ENCODE results near the gene RNF207. TPM values are rescaled to one million over a fixed set of nuclear protein-coding genes. Genes with fewer than 3 reads are reported as not detected.

RNF207 gene, protein sequence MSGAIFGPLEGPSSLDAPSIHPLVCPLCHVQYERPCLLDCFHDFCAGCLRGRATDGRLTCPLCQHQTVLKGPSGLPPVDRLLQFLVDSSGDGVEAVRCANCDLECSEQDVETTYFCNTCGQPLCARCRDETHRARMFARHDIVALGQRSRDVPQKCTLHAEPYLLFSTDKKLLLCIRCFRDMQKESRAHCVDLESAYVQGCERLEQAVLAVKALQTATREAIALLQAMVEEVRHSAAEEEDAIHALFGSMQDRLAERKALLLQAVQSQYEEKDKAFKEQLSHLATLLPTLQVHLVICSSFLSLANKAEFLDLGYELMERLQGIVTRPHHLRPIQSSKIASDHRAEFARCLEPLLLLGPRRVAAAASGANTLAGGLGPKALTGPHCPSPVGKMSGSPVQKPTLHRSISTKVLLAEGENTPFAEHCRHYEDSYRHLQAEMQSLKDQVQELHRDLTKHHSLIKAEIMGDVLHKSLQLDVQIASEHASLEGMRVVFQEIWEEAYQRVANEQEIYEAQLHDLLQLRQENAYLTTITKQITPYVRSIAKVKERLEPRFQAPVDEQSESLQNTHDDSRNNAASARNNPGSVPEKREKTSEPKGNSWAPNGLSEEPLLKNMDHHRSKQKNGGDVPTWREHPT
- total RNA-seq (2014; rRNA removed; shearing (Covaris generic)): 0.12 and 1.6 TPM in 2 replicates

DNA sequence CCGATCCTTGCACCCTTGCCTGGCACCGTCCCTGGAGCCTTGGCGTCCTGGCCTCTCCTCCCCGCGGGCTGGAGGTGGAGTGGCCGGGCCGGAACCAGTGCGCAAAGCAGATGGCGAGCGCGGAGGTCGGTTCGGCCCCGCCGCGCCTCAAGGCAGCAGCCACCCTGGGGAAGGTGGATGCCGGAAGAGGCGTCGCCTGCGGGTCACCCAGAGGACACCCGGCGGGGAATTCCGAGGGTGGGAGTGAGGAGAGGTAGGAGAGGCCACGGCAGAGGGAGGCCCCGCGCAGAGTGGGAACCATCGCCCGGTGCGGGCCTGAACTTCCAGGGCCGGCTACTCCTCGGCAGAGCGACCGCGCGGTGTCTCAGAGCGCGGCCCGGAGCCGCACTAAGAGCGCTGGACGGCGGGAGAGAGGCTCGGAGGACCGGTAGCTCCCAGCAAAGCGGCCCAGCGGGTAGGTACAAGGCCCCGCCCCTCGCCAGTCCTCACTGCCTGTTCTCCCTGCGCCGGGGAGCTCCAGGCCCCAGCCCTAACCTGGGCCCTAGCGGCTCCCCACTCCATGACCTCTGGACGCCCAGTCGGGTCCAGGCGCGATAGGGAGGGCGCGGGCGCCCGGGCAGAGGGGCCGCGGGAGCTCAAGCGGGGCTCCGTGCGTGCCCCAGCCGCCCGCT lies at the start of gene RNF207:
RNF207 (plus strand) TSS at position 271 of the 671 bp plus-strand sequence. CDS start 417 bp downstream, outside the sequence.
- DNase-seq (ENCODE audit: low spot score): no peak

DNA sequence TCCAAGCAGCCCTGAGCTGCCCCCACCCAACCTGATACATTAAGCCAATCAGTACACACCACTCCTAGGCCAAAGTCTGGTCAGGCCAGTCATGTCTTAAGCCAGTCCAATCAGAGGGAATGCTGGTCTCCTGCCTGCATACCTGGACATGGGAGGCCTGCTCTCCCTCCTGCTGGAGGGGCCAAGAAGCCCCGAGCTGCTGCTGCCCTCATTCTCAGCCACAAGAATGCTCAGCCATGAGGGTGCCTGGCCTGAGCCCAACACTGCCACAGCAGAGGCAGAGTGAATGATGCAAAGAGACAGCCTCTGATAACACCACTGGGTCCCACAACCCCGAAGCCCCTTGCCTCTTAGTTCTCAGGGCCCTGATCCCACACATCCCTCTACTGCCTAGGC lies 48.8 kb upstream of the RNF207 start:
- no peak for DNase-seq (ENCODE audit: low spot score)

DNA sequence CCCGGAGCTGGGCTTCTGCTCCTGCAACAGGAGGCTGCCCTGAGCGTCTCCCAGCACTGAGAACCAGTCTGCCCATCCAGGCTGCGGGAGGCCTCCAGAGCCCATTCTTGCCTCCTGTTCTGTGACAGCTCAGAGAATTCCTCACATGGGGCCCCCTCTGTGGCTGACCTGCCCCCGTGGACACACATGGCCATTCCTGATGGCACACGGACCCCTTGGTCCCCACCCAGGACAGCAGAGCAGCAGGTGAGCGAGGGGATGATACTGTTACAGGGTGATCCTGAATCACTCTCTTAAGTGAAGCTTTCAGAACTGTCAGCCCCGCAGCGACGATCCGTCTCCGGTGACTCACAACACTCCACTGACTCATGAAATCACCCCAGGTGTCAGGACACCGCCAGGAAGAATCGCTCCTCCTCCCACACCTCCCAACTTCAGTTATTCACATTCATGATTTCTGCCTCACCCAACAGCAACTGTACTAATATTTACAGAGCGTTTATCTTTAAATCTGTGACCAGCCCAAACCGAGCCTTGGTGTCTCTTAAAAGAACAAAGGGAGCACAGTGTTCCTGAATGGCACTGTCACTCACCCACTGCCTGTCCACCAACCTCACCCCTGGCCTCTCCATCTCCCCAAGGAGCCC lies 48.3 kb upstream of the RNF207 start:
- peak; percentile 27 for DNase-seq (ENCODE audit: low spot score)

DNA sequence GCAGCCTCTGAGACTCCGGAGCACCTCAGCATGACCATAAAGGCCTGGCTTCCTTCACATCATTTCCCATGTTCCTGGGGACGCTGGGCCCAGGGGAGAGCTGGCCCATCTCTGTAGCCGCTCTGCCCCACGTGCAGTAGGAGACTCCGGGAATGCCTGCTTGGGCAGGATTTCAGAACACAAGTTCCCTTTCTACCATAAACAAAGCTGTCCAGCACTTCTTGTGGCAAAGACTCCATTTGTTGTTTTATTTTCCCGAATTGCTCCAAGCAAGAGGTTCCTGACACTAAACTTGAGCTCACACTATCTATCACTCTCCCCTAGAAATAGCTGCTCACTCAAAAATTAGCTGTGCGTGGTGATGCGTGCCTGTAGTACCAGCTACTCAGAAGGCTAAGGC lies 47.7 kb upstream of the RNF207 start:
- no peak for DNase-seq (ENCODE audit: low spot score)

DNA sequence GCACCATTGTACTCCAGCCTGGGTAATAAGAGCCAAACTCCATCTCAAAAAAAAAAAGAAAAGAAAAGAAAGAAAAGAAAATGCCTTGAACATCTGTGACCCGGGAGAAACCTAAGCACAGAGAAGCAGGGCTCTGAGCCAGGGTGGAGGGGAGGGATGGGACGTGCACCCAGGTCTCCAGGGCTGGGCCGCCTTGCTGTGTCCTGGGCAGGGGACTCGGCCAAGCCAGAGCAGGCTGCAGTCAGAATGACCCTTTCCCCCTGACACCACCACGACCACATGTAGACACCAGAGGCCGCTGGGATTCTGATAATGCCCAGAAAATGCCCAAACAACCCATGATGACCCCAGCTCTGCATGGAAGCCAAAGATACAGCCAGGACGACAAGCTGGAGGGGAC lies 43.6 kb upstream of the RNF207 start:
- no peak for DNase-seq (ENCODE audit: low spot score)

DNA sequence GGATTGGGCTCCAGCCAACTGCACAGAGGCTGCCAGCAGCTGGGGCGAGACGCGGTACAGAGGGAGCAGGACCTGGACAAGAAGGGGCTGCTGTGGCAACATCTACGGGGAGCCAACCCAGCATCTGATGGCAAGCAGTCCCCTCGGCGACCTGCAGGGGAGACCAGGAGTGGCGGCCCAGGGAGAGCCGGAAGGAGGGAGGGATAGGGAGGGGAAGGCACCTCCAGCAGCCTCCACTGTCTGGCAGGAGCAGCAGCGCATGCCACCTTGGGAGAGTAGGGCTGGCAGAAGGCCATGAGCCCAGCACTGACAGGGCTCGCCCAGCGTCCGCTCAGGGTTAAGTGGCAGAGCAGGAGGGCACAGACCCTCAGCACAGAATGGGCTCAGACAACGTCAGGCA lies 43.1 kb upstream of the RNF207 start:
- no peak for DNase-seq (ENCODE audit: low spot score)

DNA sequence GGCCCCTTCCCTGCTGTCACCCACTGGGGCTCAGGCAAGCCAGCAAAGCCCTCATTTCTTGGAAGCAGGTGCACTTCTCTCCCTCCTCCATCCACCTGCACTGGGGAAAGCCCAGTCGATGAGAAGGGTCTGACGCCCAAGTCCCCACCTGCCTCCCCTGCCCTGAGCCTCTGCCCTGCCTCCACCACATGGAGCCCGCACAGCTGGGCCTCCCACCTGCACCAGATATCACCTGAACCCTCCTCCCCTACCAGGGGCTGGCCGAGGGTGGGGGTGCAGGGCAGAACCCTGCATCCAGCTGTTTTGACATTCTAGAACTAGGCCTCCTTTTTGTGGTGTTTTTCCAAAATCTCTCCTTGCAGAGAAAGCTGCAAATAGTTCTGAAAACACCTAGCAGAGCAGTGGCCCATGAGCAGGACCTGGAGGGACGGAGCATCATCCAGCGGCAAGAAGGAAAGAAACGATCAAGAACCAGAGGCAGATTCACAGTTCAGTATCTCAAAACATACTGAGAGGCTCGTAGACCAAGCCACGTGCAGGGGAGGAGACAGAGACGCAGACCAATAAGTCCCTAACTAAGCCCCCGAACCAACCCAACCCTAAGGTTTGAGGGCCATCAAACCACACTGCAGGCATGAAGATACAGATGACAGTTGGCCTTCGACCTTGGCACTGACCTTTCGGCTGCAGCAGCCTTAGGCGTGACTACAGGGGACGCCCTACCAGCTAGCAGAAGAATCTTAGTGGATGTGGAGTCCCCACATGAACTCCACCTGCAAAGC lies 42.5 kb upstream of the RNF207 start:
- no peak for DNase-seq (ENCODE audit: low spot score)

DNA sequence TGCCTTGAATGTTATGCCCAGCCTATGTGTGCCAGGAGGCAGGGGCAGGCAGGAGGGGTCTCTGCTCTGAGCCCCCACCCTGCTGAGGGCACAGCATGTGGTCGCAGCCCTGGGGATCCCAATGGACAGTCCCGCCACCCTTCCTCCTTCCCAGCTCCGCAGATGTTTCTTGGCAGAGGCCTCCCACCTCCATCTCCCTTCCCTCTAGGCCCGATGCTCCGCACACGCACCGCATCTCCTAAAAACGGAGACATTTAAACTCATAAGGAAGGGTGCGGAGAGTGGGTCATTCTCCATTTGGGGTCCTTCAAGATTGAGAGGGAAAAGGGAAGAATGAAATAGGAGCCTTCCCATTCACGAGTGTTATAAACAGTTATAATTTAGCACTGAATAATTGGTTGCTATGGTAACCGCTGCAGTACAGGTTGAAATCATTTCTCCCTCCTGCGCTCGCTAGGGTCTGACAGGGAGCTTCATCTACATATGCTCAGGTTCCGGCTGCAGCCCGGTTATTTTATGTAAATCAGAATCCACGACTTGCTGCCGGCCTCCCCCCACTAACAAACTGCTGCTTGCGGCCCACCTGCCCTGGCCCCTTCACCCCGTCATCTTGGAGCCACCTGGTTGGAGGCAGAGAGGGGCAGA lies 41.8 kb upstream of the RNF207 start:
- DNase-seq (ENCODE audit: low spot score): no peak

DNA sequence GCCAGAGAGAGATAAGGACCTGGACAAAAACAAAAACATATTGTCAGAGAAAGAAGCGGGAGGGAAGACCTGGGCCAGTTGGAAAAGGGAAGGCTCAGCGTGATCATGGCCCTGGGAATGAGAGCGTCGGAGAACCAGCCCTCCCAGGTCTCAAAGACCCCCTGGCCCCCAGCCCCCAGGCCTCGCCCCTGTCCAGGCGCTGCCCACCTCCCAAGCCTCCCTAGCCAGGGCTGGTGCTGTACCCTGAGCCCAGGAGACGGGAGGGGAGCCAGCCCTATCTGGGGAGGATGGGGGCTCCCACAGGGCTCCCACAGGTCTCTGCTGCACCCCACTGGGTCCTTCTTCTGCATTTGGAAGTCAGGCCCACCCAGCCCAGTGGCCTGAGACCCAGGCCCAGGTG lies 40.9 kb upstream of the RNF207 start:
- no peak for DNase-seq (ENCODE audit: low spot score)

DNA sequence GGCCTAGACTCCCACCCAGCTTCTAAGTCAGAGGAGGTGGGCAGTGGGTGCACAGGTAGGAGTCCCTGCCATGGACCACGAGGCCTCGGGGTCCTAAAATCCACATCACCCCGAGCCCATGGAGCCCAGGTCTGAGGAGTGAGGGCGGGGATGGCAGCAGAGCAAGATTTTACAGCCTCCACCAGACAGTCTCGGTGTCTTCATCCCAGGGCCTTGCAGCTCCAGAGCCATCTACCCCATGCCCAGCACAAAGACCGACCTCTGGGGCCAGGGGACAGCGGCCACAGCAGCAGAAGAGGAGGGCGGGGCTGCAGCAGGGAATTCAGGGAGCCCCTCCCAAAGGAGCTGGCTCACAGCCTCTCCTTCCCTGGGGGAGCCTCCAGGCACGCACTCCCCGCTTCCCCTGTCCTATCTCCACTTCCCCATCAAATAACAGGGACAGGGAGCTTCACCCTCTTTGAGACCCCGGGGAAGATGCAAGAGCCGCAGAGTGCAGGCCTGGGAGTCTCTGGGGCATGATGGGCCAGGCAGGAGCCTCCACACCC lies 40.4 kb upstream of the RNF207 start:
- DNase-seq (ENCODE audit: low spot score): no peak

DNA sequence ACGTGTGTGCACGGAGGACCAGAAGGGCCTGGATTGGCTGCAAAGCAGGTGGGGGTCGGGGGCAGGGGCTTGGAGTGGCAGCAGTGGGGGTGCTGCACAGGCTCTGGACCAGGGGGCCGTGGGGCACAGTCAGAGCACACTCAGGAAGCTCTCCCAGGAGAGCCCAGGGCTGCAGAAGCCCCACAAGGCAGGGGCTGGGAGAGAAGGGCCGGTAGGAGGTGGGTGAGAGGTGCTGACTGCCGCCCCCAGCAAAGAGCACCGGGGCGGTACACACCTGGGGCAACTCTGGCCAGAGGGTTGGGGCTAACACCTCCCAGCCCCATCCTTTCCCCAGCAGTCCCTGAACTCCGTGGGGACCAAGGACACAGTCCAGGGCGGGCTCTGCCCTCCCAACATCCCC lies 39.7 kb upstream of the RNF207 start:
- no peak for DNase-seq (ENCODE audit: low spot score)

DNA sequence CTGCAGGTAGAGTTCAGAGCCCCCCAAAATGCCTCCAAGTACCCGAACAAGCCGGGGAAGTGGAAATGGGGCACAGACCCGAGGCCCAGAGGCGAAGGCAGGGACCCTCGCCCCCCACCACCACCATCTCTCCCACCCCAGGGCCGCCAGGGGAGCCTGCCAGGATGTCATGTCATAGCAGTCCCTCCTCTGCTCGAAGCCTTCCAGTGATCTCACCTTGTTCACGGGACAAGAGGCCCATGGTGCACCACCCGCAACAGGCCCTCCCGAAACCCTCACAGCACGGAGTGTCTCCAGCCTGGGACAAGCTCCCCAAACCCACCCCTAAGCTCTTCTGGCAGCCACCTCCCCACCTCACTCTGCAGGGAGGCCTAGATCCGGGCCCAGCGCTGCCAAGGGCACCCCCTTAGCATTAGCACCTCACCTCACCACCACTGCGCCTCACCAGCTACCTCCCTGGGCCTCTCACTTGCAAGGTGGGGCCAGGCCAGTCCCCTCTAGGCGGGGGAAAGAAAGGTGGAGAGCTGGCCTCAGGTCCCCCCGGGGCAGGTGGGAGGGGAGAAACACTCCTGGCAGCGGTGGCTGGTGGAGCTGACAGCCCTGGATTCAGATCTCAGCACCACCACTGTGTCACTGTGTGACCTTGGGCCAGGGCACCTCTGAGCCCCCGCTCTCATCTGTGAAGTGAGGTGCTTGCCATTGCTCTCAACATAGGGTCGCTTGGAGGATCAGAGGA lies 39.1 kb upstream of the RNF207 start:
- DNase-seq (ENCODE audit: low spot score): no peak

DNA sequence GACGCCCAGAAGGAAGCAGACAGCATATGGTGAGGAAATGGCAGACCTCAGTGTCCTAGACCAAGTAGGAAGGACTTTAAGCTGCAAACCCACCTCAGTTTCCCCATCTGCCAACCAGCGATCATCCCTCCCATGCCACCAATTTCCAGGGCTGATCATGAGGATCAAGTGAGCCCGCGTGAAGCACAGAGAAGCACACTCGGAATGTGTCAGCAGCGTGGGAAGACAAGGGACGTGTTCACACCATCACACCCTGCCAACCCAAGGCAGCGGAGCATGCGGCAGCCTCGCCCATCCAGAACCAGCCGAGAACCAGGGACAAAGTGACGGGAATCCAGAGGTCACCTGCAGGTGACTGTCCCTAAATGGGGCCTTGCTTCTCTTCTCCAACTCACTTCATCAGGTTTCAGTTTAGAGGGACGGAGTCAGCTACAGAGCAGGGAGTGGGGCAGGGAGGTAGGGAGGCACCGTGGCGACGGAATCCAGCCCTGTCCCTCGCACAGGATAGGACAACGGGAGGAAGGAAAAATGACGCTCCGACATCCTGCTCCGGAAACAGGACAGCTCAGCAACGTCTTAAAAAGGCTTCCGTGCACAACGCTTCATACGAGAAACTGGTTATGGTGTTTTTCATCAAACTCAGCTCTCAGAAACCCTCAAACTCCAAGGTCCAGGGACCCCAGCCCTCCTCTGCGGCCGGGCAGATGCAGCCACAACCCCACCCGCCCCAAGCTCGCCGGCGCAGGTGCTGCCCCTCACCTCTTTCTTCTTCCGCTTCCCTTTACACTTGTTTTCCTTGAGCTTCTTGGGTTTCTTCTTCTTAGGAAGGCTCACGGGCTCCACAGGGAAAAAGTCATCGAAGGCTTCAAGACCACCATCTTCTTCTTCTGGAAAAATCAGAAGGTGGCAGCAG lies 38.3 kb upstream of the RNF207 start:
- no peak for DNase-seq (ENCODE audit: low spot score)

DNA sequence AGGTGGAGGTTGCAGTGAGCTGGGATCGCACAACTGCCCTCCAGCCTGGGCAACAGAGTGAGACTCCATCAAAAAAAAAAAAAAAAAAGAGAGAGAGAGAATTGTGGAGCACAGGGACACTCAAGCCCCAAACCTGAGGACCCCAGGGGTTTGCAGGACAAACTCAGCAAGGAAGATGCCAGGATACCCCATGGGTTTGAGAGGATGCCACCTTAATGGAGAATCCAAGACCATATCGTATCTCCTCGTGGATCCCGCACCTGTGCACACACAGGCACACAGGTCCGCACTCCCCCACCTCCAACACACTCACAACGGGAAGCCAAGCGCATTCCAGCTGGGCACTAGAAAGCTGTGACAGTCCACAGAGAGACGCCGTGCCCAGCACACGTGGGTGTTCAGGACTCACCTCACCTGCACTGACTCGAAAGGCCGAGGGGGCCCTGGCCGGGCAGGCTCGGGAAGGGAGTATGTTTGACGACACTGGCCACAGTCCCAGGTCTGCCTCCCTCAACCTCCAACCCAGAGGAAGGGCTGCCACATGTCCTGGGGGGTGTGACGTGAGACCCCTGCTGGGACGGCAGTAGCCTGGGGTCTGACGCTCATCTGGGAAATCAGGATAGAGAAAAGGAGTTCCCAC lies 36.9 kb upstream of the RNF207 start:
- DNase-seq (ENCODE audit: low spot score): no peak

DNA sequence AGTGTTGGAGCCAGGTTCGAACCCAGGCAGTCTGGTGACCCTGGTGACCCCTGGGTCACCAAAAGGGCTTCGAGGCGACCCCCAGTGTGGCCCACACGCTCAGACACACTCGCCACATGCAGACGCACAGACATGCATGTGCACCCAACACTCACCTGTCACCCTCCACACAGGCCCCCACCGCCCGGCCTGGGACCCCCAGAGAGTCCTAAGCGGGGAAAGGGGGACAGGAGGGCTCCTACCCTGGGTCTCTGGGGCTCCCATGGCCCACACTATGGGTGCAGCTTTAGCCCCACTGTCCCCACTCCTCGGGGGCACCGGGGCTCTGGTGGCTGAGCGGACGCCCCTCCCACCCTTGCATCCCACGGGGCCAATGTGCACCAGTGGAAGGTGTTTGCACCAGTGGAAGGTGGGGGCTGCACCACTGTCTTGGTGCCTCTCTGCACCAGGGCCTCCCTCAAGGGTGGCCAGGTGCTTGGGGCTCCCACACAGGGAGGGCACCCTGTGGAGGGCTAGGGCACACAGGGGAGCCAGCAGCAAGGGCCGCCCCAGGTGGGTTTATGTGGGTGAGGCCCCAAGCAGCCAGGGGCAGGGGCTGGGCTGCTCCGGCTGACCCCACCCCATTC lies 35.7 kb upstream of the RNF207 start:
- no peak for DNase-seq (ENCODE audit: low spot score)

DNA sequence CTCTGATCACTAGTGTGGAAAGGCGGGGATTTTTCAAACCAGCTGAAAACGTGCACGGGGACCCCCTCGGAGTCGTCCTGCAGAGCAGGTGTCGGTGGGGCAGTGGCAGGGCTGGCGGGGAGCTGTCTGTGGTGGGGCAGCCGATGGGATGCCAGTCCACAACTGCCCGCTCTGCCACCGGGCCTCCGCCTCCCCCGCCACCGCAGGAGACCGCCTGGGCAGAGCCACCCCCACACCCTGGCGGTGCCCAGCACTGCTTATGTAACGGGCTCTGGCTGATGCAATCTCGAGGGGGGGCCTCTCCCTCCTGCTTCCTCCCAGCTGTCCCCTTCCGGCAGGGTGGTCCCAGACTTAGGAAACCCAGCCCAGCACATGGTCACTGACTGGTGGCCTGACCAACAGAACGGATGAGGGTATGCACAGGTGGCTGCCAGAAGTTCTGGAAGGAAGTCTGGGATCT lies 35.1 kb upstream of the RNF207 start:
- DNase-seq (ENCODE audit: low spot score): peak; percentile 25

DNA sequence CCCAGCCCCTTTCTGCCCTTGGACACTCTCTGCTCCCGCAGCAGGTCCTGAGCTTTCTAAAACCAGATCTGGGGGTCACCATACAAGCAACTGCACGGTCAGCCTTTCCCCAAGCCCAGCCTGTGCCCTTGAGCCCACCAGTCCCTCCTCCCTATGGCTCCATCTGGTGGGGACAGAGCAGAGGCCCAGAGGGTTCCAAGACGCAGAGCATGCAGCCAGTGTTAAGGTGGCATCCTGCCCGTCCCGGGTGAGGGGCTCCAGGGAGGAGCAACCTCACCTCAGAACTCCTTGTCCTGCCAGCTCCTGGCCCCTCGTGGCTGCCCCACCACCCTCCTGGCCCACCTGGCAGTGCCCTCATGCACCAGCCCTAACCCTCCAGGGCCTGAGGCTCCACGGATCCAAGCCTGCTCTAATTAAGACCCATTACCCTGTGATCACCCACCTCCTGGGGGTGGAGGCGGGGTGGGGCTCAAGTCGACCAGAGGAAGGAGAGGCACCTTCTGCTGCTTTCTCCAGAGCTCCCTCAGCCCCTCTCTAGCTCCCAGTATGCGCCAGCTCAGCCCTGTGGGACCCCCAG lies 34.3 kb upstream of the RNF207 start:
- no peak for DNase-seq (ENCODE audit: low spot score)
